Right renal pelvis (tissue), 4 donors: ENCODE measurements around the gene NEU4. TPM values are rescaled to one million over a fixed set of nuclear protein-coding genes. Genes with fewer than 3 reads are reported as not detected.
"Not testable (repeated sequence)": the region's sequence is repeated elsewhere in the genome, so short reads cannot be mapped to it uniquely, and the experiment has no call there.

Experiments used
- DNase-seq, 4 donors: peaks; one replicate each; pipeline ENCODE4 v3.0.0-alpha.2; 2013; ENCODE audit warnings: low read depth in 4 of 4, low spot score in 3 of 4, missing footprints in 1 of 4
- polyA plus RNA-seq, 4 donors: library from polyadenylated mRNA; unstranded; fragments of 120-200 nt; gene quantifications; one replicate each; pipeline ENCODE4 v1.2.1, GENCODE V29; 2013; ENCODE audit not compliant: insufficient read length in 4 of 4

The NEU4 gene, protein sequence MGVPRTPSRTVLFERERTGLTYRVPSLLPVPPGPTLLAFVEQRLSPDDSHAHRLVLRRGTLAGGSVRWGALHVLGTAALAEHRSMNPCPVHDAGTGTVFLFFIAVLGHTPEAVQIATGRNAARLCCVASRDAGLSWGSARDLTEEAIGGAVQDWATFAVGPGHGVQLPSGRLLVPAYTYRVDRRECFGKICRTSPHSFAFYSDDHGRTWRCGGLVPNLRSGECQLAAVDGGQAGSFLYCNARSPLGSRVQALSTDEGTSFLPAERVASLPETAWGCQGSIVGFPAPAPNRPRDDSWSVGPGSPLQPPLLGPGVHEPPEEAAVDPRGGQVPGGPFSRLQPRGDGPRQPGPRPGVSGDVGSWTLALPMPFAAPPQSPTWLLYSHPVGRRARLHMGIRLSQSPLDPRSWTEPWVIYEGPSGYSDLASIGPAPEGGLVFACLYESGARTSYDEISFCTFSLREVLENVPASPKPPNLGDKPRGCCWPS
- 1 to 10 TPM; 1.1 to 1.8 (median 1.6) TPM for polyA plus RNA-seq

DNA sequence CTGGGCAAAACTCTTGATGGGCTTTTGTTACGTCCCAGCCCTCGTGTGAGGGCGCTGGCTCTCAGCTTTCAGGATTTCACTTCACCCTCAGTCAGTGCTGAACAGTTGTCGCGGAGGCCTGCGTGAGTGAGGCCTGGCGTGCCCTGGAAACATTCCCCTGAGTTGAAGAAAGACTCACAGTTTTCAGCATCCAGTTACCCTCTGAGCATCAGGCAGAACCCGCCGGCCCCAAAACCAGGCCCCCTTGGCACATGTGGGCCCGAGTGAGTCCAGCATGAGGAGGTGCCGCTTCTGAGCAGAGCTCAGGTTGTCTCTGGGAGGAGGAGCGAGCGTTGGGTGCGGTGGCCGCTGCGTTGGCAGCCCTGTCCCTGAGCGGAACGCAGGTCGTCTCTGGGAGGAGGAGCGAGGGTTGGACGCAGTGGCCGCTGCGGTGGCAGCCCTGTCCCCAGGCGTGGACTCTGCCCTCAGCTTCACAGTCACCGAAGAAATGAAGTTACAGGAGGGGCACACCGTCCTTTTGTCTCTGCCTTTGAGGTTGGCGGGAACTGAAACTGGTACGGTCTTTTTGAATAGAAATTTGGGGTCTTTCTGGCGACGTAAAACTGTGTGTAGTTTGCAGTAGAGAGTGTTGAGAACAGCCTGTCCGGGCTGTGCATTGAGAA lies at the start of gene NEU4:
Gene NEU4, plus strand, starts transcription at position 473 of the 662 bp plus-strand sequence. CDS start 5,292 bp downstream, outside the sequence.
- no peak for DNase-seq

DNA sequence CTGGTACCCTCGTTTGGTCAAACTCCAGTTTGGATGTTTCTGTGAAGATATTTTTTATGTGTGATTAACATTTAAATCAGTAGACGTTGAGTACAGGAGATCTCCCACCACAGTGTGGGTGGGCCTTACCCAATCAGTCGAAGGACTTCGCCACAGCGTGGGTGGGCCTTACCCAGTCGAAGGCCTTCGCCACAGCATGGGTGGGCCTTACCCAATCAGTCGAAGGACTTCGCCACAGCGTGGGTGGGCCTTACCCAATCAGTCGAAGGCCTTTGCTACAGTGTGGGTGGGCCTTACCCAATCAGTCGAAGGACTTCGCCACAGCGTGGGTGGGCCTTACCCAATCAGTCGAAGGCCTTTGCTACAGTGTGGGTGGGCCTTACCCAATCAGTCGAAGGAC lies 49.1 kb upstream of the NEU4 start:
- not testable (repeated sequence) for DNase-seq

DNA sequence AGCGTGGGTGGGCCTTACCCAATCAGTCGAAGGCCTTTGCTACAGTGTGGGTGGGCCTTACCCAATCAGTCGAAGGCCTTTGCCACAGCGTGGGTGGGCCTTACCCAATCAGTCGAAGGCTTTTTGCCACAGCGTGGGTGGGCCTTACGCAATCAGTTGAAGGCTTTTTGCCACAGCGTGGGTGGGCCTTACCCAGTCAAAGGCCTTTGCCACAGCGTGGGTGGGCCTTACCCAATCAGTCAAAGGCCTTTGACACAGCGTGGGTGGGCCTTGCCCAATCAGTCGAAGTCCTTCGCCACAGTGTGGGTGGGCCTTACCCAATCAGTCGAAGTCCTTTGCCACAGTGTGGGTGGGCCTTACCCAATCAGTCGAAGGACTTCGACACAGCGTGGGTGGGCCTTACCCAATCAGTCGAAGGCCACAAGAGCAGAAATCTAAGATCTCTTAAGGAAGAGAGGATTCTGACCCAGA lies 48.7 kb upstream of the NEU4 start:
- no peak for DNase-seq

DNA sequence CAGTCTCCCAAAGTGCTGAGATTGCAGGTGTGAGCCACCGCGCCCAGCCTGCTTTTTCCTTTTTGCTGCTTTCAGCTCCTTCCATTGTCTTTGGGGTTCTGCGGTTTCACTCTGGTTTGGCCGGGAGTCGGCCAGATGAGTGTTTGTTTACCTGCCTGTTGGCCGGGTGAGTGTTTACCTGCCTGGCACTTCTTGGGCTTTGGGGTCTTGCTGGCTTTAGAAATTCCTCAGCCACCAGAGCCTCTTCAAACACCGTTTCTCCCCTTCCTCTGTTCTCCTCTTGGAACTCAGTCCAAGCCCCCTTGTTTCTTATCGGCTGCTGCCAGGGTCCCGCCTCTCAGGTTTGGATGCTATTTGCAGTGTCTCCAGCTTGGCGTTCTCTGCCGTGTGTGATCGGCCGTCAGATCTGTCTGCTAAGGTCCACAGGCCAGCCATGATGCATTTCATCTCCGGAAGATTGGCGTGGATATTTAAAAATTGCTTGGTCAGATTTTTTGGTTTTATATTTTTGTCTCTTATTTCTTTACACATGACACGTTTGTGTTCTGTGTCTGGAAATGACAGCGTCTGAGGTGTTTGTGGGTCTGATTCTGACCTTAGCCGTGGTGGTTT lies 46.6 kb upstream of the NEU4 start:
- DNase-seq, result no peak

DNA sequence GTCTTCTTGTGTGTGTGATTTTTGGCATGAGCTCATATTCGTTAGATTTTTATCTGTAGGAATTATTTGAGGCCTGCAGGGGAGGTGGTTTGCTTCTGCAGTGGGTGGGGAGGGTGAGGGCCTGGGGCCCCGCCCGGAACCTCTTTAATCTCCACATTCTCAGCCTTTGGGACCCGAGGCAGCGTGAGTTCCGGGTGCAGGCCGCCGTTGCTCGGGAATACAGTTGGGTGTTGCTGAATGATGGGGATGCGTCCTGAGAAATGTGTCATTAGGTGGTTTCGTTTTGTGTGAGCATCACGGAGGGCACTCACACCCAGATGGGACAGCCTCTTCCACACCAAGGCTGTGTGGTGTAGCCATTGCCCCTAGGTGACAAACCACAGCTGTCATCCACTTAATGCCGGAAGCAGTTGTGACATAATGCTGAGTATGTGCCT lies 46.0 kb upstream of the NEU4 start:
- no peak for DNase-seq

DNA sequence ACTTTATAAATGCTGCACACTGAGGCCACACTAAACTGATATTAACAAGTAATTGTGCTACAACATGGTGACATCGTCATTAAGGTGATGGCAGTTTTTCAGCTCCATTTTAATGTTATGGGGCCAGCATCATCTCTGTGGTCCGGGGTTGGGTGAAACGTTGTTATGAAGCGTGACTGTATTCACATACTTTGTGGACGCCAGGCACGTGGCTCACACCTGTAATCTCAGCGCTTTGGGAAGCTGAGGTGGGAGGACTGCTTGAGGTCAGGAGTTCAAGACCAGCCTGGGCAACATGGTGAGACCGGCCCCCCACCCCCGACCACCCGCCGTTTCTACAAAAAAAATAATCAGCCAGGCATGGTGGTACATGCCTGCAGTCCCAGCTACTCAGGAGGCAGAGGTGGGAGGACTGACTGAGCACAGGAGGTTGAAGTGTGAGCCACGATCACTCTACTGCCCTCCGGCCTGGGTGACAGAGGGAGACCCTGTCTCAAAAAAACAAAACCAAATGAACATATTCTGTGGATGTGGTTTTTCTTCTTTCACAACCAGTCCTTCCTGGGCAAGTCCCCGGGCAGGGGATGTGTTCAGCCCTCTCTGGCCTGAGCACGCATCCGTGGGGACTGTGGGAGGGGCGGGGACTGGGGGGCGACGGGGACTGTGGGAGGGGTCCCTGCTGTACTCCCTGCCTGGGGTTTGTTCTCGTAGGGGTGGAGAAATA lies 45.3 kb upstream of the NEU4 start:
- no peak for DNase-seq

DNA sequence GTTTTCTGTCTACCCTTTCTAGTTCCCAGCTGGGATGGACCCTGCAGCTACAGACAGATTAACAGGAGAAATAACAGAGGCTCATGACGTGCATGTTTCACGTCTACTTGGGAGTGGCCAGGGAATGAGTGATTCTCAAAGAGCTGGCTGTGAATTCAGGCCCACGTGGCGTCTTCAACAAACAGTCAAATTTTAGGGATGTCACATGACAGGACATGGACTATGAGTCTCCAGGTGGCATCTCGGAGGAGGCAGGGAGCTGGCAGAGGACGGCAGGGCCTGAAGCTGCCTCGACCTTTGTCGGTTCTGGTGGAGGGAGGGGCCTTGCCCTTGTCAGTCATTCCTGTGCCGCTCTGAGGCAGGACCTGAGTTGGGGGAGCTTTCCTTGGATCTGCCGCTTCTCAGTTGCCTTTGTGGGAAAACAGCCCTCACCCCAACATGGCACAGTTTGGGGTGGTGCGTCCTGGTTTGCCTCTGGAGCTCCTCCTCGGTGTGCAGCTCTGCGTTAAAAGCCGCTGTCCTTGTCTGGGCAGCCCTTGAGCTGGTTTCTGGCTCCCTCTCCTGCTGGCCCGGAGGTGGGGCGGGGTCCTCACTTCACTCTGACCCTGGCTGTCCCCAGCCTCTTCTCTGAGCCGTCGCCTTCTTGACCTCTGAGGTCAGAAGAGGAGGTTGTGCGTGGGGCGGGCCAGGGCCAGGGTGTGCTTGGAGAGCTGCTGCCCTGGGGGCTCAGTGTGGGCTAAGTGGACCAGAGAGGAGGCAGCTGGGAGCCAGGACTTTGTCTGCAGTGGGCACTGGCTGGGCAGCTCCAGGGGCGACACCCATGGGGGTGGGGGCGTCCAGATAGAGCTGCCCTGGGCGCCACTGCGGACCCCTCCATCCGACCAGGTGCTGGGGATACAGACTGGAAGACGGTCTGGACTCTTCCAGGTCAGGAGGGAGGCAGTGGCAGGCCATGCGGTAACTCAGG lies 44.4 kb upstream of the NEU4 start:
- DNase-seq, result no peak

DNA sequence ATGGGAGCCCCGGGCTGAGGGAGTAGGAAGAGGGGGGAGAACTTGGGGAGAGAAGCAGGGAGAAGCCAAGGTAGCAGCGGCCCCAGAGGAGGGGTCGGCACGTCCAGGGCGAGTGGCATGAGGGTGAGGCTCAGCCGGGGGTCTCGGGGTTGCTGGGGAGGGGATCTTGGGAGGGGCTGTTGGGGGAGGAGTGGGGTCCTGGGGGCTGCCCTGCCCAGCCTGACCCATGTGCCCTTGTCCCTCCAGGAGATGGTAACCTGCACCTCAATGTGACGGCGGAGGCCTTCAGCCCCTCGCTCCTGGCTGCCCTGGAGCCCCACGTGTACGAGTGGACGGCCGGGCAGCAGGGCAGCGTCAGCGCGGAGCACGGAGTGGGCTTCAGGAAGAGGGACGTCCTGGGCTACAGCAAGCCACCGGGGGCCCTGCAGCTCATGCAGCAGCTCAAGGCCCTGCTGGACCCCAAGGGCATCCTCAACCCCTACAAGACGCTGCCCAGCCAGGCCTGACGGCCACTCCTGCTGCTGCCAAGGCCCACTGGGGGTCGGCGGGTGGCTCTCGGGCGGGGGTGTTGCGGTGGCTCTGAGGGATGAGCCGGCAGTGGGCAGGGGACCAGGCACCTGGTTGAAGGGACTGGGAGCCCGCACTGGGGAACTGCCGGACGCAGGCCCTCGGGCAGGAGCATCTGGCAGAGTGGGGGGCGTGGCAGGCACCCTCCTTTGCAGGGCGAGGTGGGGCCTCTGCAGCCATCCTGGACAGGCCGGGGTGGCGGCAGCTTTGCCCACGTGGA lies 41.3 kb upstream of the NEU4 start:
- DNase-seq, result no peak

DNA sequence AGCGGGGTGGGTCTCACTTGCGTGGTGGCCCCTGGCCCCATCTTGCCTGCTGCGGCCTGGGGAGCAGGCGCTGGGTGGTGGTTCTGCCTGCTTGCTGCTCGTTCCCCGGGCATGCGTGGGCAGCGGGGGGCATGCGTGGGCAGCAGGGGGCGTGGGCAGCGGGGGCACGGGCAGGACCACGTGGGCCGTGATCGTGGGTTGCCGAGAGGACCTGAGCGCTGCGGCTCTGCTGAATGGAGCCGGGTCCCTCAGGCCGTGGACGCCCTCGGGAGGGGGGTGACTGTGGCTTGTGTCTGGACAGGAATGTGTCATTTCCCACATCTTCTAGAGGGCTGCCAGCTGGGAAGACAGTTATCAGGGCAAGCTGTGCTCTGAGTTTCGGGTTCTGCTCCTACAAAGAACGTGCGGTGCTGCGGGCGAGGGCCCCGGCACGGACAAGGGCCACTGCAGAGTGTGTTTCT lies 40.7 kb upstream of the NEU4 start:
- no peak for DNase-seq

DNA sequence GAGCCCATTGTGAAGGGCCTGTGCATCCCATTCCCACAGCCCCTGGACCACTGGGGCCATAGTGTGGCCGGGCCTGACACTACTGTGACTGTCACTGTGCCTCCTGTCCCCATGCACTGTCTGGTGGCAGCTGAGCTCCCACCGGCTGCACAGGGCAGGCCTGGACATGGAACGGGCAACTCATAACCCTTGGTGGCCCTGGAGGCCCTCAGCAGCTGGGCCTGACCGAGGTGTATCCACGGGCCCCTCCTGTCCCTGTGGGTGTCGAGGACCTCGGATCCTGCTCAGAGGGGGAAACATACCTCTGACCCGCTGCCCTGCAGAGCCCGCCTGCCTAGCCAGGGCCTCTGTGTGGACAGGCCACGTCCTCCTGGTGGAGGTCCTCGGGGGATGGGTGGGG lies 40.1 kb upstream of the NEU4 start:
- DNase-seq, result no peak

DNA sequence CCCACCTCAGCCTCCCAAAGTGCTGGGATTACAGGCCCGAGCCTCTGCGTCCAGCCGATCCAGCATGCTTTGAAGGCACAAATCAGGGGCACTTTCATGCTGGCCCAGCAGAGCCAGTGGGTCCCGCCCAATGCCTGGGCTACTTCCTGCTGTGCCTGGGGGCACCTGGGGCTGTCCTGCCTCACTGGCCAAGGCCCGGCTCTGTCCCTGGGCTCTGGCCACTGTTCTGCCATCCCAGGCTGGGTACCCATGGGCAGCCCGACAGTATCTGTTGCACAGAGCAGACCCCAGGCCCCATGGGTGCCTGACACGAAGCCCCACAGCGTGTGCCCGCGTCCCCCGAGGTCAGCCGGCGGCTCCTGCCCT lies 39.2 kb upstream of the NEU4 start:
- no peak for DNase-seq

DNA sequence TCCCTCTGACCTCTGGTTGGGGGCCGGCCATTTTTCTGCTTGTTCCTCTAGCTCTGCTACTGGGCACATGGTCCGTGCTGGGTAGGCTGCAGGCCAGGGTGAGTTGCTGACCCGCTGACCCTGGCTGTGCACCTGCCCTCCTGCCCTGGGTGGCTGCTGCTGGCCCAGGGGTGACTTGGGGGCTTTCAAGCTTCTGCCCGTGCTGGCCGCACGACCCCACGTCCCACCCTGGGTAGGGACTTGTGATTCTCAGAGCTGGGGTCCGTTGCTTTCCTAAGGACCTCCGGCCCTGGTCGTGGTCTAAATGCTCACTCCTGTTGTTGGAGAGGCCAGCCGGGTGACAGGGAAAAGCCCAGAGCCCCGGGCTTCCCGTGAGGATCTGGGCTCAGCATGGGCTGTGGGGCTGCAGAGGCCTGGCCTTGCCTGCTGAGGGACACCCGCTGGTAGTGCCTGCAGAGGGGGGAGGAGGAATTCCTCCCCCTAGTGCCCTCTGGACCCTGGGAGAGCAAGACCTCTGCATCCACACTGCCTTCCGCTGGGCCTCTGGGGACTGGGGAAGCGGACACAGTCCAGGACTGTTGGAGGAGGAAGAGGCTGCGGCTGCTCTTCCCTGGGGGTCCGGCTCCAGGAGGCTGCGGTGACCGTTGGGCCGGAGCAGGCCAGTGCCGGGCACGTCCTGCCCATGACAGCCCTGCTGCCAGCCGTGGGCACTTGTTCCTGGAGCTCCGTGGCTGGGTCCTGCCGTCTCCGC lies 38.6 kb upstream of the NEU4 start:
- no peak for DNase-seq

DNA sequence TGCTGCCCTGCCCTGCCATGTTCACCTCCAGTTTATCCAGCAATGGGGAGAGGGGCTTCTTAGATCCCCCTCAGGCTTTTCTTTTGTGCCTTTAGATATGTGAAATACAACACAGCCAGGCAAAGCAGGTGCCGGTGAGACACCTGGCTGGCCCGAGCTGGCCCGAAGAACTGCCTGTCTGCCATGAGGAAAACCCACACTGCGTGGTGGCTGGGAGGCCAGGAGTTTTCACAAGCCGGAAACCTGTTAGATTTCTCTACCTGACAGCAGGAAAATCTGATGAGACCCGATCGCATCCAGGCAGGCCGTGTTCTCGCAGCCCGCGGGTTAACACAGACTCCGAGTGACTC lies 38.1 kb upstream of the NEU4 start:
- DNase-seq, result no peak

DNA sequence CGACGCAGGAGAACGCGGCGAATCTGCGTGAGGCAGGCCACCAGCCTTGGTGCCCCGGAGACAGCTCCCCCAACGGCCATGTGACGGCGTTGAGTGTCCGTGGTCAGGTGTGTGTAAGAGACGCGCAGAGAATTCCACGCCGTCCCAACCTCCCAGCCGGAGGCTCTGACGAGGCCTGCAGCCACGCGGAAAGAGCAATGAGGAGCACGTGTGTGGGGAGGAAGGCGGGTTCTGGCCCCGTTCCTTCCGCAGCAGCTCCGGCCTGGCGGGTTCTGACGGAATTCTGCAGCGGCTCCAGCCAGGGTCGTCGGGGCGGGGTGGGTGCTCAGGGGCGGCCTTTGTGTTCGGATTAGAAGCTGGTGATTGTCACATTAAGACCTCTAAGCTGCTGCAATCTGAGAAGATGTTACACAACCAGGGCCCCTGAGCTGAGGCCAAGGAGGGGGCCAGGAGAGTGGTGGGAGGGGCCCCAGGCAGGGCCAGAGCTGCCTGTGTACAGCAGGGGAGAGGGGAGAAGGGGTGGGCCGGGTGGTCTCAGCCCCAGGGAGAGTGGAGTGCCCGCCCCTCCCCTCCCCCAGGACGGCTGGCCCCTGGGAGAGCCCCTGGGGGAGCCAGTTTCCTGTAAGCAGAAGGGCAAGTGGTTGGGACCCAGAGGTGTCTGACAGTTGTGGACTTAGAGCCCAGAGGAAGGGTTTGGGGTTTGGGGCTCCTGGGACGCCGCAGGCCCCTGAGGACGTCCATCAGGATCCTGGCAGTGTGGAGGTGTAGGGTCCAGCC lies 37.5 kb upstream of the NEU4 start:
- DNase-seq, result no peak

DNA sequence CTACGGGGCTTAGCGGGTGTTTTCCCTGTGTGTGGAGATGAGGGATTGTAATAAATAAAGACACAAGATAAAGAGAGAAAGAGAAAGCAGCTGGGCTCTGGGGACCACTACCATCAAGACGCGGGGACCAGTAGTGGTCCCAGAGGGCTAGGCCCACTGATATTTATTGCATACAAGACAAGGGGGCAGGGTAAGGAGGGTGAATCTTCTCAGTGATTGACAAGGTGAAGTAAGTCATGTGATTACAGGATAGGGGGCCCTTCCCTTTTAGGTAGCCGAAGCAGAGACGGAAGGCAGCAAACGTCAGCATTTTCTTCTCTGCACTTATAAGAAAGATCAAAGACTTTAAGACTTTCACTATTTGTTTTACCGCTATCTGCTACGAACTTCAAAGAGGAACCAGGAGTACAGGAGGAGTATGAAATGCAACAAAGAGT lies 36.9 kb upstream of the NEU4 start:
- DNase-seq, result no peak

DNA sequence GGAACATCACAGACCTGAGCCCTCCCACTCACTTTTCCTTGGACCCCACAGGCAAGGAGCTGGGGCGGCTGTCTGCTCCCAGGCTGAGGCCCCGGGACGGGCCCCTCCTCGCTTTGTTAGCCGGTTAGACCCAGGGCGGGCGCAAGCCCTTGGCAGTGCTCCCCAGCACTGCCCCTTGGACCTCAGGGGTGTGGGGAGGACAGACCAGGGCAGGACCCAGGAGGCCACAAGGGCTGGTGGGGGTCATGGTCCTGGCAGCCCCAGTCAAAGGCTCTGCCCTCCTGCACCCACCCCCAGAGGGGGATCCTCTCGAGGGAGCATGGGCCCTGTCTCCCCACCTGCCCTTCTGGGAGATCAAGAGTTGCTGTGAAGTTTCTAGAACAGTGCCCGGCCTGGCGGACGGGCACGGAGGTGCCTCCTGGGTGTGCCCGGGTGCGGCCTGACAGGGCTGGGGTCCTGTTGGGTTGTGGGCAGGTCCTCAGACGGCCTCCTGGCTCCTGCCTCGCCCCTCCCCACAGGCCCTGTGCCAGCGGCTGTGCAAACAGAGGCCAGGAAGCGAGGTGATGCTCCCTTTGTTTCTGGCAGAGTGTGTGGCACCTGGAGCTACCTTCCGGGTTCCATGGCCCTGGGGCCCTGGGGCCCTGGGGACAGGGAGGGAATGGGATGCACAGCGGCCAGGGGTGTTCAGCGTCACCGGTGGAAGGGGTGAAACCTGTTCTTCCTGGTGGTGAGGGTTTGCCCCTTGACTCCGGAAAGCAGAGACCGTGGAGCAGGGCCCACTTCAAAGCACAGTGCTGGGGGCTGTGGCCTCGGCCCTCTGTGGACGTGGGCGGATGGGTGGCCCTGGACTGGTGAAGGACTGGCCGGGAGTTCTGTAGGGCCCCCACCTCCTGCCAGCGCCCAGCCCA lies 35.2 kb upstream of the NEU4 start:
- DNase-seq, result no peak
